Coronary artery (tissue), 2 donors: Measurements from ENCODE around the gene PIP4K2A.
"Not testable (repeated sequence)": the region's sequence is repeated elsewhere in the genome, so short reads cannot be mapped to it uniquely, and the experiment has no call there.

Experiments
- DNase-seq: peaks from one replicate; pipeline ENCODE4 v3.0.0-alpha.2; 2017; ENCODE audit warnings: low spot score
- H3K27ac ChIP-seq, 2 donors: fragments of 200-600 bp; sonication (generic); one replicate each; pipeline ENCODE4 v1.5.1; 2016 to 2019
- H3K4me3 ChIP-seq: fragments of 200-600 bp; sonication (generic); 2 replicates; pipeline ENCODE4 v1.5.1; 2016; ENCODE audit warnings: mild to moderate bottlenecking, moderate library complexity
- TF ChIP-seq, protein P1 (sequence below): fragments of 200-600 bp; sonication (generic); IDR thresholded peaks from one replicate; pipeline ENCODE4 v1.5.1; 2019; ENCODE audit warnings: antibody characterized with exemption

PIP4K2A gene

DNA sequence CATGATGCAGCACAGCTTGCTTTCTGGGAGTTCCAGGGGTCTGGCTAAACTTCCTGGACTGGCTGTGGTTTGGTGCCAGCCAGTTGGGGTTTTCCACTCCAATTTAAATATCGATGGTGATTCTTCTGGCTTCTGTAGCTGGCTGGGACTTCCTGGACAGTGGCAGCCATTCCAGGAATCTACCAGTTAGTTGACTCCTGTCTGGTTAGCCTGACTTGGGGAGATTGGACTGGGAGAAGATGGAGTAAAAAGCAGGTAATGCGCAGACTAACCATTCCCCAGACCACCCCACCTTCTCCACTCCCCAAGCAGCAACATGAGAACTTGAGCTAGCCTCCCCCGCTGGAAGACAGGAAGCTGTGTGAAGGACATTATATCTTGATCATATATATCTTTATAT lies 6.3 kb upstream of the PIP4K2A start:
- Histone ChIP-seq H3K27ac (no peak overlapping the region), H3K4me3 (no peak overlapping the region)
- no peak for DNase-seq
- TF ChIP-seq, protein P1, sequence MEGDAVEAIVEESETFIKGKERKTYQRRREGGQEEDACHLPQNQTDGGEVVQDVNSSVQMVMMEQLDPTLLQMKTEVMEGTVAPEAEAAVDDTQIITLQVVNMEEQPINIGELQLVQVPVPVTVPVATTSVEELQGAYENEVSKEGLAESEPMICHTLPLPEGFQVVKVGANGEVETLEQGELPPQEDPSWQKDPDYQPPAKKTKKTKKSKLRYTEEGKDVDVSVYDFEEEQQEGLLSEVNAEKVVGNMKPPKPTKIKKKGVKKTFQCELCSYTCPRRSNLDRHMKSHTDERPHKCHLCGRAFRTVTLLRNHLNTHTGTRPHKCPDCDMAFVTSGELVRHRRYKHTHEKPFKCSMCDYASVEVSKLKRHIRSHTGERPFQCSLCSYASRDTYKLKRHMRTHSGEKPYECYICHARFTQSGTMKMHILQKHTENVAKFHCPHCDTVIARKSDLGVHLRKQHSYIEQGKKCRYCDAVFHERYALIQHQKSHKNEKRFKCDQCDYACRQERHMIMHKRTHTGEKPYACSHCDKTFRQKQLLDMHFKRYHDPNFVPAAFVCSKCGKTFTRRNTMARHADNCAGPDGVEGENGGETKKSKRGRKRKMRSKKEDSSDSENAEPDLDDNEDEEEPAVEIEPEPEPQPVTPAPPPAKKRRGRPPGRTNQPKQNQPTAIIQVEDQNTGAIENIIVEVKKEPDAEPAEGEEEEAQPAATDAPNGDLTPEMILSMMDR, result no peak

DNA sequence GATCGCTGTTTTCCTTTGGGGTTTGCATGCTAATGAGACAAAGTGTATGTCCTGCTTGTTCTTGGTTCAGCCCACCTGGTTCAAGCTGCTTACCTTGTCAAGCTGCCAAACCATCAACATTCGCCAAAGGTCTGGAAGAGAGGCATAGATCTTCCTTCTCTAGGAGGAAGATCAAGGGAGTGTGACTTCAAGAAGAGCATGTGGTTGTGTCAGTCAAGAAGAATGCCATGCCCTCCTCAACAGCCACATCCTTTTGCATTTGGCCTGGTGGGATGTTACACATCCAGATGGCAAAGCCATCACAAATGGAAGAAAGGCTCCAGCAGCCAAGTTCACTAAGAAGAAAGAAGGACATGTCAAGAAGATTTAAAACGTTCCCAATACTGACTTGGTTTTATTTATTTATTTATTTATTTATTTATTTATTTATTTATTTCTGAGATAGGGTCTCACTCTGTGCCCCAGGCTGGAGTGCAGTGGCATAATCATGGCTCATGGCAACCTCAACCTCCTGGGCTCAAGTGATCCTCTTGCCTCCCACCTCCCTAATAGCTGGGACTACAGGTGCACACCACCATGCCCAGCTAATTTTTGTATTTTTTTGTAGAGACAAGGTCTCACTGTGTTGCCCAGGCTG lies 5.1 kb upstream of the PIP4K2A start:
- no peak overlapping the region for H3K27ac ChIP-seq
- TF ChIP-seq, protein P1, result no peak
- no peak for DNase-seq
- no peak overlapping the region for H3K4me3 ChIP-seq

DNA sequence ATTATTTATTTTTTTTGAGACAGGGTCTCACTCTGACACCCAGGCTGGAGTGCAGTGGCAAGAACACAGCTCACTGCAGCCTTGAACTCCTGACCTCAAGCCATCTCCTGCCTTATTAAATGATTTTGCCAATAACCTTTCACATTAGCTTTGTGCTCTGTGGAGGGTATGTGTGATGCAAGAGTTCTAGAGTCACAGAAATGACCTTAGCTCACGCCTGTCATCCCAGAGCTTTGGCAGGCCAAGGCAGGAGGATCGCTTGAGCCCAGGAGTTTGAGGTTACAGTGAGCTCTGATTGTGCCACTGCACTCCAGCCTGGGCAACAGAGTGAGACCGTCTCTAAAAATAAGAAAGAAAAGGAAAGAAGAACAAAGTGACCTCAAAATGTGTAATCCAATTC lies 4.3 kb upstream of the PIP4K2A start:
- H3K4me3 ChIP-seq, result not testable (repeated sequence)

DNA sequence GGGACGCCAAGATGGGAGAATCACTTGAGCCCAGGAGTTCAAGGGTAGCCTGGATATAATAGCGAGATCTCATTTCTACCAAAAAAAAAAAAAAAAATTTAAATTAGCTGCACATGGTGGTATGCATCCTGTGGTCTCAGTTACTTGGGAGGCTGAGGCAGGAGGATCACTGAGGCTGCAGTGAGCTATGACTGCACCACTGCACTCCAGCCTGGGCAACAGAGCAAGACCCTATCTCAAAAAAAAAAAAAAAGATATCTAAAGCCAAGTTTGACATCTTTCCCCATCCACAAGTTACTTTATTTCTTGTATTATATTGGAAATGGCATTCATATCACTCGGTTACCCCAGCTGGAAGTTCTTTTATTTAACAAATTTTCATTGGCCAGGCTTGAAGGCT lies 3.4 kb upstream of the PIP4K2A start:
- Histone ChIP-seq H3K27ac (no peak overlapping the region), H3K4me3 (no peak overlapping the region)
- no peak for DNase-seq
- TF ChIP-seq, protein P1, result no peak

More for the DNA sequence above, 4.3 kb upstream of the PIP4K2A start:
- not testable (repeated sequence) for DNase-seq, H3K27ac ChIP-seq

DNA sequence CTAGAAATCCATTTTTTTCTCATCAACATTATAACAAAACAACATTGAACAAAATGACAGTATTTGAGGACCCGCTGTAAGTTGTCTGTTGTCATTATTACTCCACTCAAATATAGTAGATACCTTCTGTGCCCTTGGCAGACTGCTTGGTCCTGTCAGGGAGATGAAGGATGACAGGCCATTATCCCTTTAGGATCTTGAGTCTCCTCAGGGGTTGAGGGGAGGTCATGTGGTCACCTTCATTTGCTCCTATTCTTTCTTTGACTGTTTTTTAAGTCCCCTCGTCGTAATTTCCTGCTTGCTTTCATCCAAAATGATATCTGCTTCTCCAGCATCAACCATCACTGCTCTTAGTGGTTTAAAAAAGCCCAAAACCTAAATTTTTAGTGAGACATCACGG lies 2.6 kb upstream of the PIP4K2A start:
- TF ChIP-seq, protein P1, result no peak
- no peak overlapping the region for H3K27ac ChIP-seq
- no peak overlapping the region for H3K4me3 ChIP-seq
- no peak for DNase-seq

DNA sequence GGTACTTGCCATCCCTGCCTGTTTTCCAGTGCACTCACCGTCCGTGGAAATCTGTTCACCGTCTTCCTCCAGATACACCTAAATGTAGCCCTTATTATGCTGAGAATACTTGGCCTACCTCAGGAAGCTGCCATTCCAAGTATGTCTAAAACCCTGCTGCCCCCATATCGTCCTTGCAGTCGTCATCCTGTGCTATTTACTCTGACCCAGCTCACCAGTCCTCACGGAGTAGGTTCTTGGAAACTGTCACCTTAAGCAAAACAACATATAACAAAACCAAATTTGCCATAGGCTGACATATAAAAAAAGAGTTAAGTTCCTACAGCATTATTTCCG lies 880 bp upstream of the PIP4K2A start:
- Histone ChIP-seq H3K4me3 (peak overlapping the region; percentile 78), H3K27ac (peak overlapping the region in 1 of 2 donors; percentile 92)
- DNase-seq, result no peak
- TF ChIP-seq, protein P1, result no peak

DNA sequence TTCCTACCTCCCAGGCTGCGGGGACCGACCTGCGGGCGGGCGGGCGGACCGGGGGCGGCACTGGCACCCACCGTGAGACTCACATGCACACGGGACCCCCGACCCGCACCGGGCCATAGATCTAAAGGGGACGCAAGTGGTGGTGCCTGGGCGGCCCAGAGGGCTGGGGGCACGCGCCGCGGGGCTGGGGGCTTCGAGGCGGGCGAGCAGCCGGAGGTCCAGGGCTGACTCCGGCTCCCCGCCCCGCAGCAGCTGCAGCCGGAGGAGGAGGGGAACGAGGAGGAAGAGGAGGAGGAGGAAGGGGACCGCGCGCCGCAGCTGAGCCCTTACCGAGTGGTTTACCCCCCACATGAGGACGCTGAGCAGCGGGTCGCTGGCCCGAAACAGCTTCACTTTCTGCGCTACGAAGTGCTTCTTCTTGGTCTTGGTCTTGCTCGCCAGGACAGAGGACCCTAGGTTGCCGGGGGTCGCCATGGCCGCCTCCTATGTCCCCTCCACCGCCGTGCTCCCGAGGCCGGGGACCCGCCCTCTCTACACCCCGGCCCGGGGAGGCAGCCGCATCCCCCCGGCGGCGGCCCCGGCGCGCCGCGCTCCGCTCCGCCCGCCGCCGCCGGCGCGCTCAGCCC lies 412 bp downstream of the PIP4K2A start:
- TF ChIP-seq, protein P1, result no peak
- Histone ChIP-seq H3K27ac (peak overlapping the region; percentile 73 to 92), H3K4me3 (peak overlapping the region; percentile 78)
- DNase-seq, result no peak
